ENCODE results near the gene PLA2G2F. TPM values are rescaled to one million over a fixed set of nuclear protein-coding genes. Genes with fewer than 3 reads are reported as not detected.

The PLA2G2F gene
- total and polyA plus RNA-seq, 2 of the 13 experiments (the other 11 are each of a cell fraction or from before 2014, with no cell fraction given) = not detected

DNA sequence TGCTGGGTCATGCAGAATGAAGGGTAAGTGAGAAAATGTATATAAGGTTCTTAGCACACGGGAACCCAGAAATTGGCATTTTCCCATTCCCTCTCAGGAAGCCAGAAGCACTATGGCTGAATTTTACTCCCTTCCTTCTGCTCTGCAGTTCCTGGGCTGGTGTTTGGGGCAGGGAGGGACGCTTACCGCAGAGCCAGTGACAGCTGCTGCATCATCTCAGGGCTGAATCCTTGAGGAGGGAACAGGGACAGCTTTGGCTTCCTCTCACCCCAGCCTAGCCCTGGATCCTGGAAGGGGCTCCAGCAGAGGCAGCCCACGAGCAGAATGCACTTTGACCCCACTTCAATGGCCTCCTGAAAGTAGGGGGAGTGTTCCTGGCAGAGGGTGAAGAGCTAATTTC is 31.8 kb upstream of the PLA2G2F start:
- Histone ChIP-seq H2AFZ (ENCODE audit: low read length) (no peak overlapping the region), H3K9me3 (ENCODE audit: low read length) (no peaks in the 10 kb centered on the region), H4K20me1 (ENCODE audit: insufficient read depth, low read length) (no peaks in the 10 kb centered on the region), H3K36me3 (replicated peaks in 1 of 2; ENCODE audit: control insufficient read depth in 1 of 2, insufficient read depth in 2 of 2, low read length in 2 of 2) (no peaks in the 10 kb centered on the region), H3K4me3 (replicated peaks in 1 of 3; ENCODE audit: insufficient read depth in 1 of 3, low read depth in 2 of 3, low read length in 3 of 3) (no peak overlapping the region), H3K27me3 (ENCODE audit: control insufficient read depth in 1 of 2, insufficient read depth in 2 of 2, low read length in 2 of 2) (peaks cover 0 to 4% of the 10 kb centered on the region in 2 experiments; a peak in 2 of 5 replicates), H3K4me1 (ENCODE audit: insufficient read depth, low read length) (peaks cover 7% of the 10 kb centered on the region; the same call in 1 of the 2 replicates), H3K9ac (ENCODE audit: insufficient read depth, low read depth, low read length) (no peak overlapping the region), H3K4me2 (ENCODE audit: low read depth, low read length) (0 out of 2 replicates have a peak overlapping the region, but pooled peaks have one; percentile 4), H3K27ac (ENCODE audit: extremely low read length, insufficient read depth, low read length) (no peak overlapping the region), H3K79me2 (ENCODE audit: insufficient read depth, low read length) (no peaks in the 10 kb centered on the region)
- DNase-seq (ENCODE audit: low spot score) (no peak), ATAC-seq (no peak), FAIRE-seq (no peak)
- TF ChIP-seq HDAC6 (IDR thresholded peaks at IDR 0.05; ENCODE audit: low read depth, low read length) = no peak
- TF ChIP-seq ZNF776 (CRISPR knock-in tag; IDR thresholded peaks at IDR 0.05) = no peak
- no peak for TF ChIP-seq ZNF329 (CRISPR knock-in tag; IDR thresholded peaks at IDR 0.05; ENCODE audit: low read depth)
- TF ChIP-seq KAT2B (IDR thresholded peaks at IDR 0.05; ENCODE audit: borderline replicate concordance, low read depth, low read length) = no peak
- no peak for TF ChIP-seq ZNF33A (CRISPR knock-in tag; IDR thresholded peaks at IDR 0.05; ENCODE audit: borderline replicate concordance)
- TF ChIP-seq ZNF224 (CRISPR knock-in tag; IDR thresholded peaks at IDR 0.05) = no peak
- TF ChIP-seq ZIK1 (CRISPR knock-in tag; IDR thresholded peaks at IDR 0.05; ENCODE audit: borderline replicate concordance, low read depth) = no peak
- no peak for TF ChIP-seq KDM1A (CRISPR knock-in tag; IDR thresholded peaks at IDR 0.05)
- no peak for TF ChIP-seq CBFB (CRISPR knock-in tag; IDR thresholded peaks at IDR 0.05)
- no peak for TF ChIP-seq TBP (CRISPR knock-in tag; IDR thresholded peaks at IDR 0.05)
- TF ChIP-seq ZBTB7A (CRISPR knock-in tag; IDR thresholded peaks at IDR 0.05) = no peak
- no peak for TF ChIP-seq HNRNPL (IDR thresholded peaks at IDR 0.05; ENCODE audit: low read depth, low read length)
- no peak for TF ChIP-seq YY1 (IDR thresholded peaks at IDR 0.05; ENCODE audit: insufficient read depth, insufficient replicate concordance, low read depth, low read length)
- TF ChIP-seq U2AF2 (IDR thresholded peaks at IDR 0.05; ENCODE audit: low read depth, low read length) = no peak
- TF ChIP-seq, protein P1, sequence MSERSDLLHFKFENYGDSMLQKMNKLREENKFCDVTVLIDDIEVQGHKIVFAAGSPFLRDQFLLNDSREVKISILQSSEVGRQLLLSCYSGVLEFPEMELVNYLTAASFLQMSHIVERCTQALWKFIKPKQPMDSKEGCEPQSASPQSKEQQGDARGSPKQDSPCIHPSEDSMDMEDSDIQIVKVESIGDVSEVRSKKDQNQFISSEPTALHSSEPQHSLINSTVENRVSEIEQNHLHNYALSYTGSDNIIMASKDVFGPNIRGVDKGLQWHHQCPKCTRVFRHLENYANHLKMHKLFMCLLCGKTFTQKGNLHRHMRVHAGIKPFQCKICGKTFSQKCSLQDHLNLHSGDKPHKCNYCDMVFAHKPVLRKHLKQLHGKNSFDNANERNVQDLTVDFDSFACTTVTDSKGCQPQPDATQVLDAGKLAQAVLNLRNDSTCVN (CRISPR knock-in tag; IDR thresholded peaks at IDR 0.05; ENCODE audit: borderline replicate concordance) = no peak
- no peak for TF ChIP-seq ZBTB42 (CRISPR knock-in tag; IDR thresholded peaks at IDR 0.05)
- no peak for TF ChIP-seq ZNF350 (CRISPR knock-in tag; IDR thresholded peaks at IDR 0.05; ENCODE audit: borderline replicate concordance, low read depth)
- TF ChIP-seq, protein P2, sequence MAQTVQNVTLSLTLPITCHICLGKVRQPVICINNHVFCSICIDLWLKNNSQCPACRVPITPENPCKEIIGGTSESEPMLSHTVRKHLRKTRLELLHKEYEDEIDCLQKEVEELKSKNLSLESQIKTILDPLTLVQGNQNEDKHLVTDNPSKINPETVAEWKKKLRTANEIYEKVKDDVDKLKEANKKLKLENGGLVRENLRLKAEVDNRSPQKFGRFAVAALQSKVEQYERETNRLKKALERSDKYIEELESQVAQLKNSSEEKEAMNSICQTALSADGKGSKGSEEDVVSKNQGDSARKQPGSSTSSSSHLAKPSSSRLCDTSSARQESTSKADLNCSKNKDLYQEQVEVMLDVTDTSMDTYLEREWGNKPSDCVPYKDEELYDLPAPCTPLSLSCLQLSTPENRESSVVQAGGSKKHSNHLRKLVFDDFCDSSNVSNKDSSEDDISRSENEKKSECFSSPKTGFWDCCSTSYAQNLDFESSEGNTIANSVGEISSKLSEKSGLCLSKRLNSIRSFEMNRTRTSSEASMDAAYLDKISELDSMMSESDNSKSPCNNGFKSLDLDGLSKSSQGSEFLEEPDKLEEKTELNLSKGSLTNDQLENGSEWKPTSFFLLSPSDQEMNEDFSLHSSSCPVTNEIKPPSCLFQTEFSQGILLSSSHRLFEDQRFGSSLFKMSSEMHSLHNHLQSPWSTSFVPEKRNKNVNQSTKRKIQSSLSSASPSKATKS (CRISPR knock-in tag; IDR thresholded peaks at IDR 0.05) = no peak
- TF ChIP-seq CREB1 (IDR thresholded peaks at IDR 0.05) = no peak
- no peak for TF ChIP-seq CREB1 (CRISPR knock-in tag; IDR thresholded peaks at IDR 0.05)
- TF ChIP-seq ZNF451 (CRISPR knock-in tag; IDR thresholded peaks at IDR 0.05) = no peak
- ChIA-PET CTCF (ENCODE audit: low intra/inter-chr PET ratio, low total read pairs) (no interaction called here), POLR2A (no interaction called here)
- no TSS peak for BruUV-seq (replicated peaks)
- 36% methylated on average over 3 of the region's 4 CpGs for WGBS (ENCODE audit: low lambda C conversion rate)
- intact Hi-C loops (cut with micrococcal nuclease; ENCODE audit: unreplicated experiment) (no loop called here), in situ Hi-C loops (cut with HindIII; ENCODE audit: extremely low pct_ligation_motif_present, low pct_unique_long_range_greater_than_20kb) (no loop called here)
